Measurements from ENCODE around the gene MRC2.

MRC2 gene

GRCh38 chr17:62714016-62714777, 86.7 kb downstream of the MRC2 start:
- Histone ChIP-seq H3K27me3 (ENCODE audit: insufficient read depth, low read length) (no peaks in the 10 kb centered on the region), H3K27ac (ENCODE audit: low read length) (no peak overlapping the region)

GRCh38 chr17:62715882-62716390, 88.5 kb downstream of the MRC2 start:
- Histone ChIP-seq H3K27ac (ENCODE audit: low read length) (no peak overlapping the region), H3K27me3 (ENCODE audit: insufficient read depth, low read length) (no peaks in the 10 kb centered on the region), H3K4me1 (ENCODE audit: insufficient read depth, low read length) (peaks cover 6% of the 10 kb centered on the region), H3K36me3 (ENCODE audit: insufficient read depth, low read depth, low read length) (no peaks in the 10 kb centered on the region), H3K9me3 (ENCODE audit: insufficient read depth, low read depth, low read length) (no peaks in the 10 kb centered on the region), H3K4me3 (ENCODE audit: low read length) (no peak overlapping the region), H3K9ac (ENCODE audit: low read depth, low read length) (no peak overlapping the region)

More at GRCh38 chr17:62714016-62714777, 86.7 kb downstream of the MRC2 start:
- Histone ChIP-seq H3K4me3 (ENCODE audit: low read length) (no peak overlapping the region), H3K9ac (ENCODE audit: low read depth, low read length) (no peak overlapping the region), H3K9me3 (ENCODE audit: insufficient read depth, low read depth, low read length) (no peaks in the 10 kb centered on the region), H3K36me3 (ENCODE audit: insufficient read depth, low read depth, low read length) (no peaks in the 10 kb centered on the region), H3K4me1 (ENCODE audit: insufficient read depth, low read length) (no peaks in the 10 kb centered on the region)

DNA sequence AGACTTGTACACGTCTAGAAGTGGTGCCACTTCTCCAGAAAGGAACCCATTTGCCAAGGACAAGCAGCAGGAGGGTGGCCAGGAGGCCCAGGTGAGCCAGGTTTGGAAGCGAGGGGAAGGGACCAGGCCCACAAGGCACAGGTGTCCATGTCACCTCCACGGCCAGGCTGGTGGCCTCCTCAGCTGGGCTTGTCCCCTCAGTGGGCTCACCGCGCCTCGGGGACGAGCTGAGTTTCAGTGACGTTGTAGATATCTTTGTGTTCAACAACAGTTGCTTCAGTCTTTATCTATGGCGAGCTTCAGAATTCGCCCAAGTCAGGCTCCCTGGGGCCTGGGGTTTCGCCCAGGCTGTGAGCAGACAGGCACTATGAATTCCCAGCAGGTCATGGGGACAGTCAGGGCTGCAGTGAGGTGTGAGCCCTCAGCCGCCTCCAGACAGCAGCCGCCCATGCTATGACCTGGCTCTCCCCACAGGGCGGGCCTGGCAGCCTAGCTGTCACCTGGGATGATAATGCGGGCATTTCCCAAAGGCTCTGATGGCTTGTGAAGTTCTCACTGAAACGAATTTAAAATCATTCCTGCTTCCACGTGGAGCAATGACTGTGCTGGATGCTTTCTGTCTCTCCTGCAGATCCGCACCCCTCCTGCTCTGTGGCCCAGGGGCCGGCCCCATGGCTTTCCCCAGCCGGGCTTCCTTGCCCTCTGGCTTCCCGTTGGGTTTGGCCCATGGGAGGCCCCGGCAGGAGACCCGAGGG, 89.5 kb downstream of the MRC2 start:
- Histone ChIP-seq H3K4me1 (ENCODE audit: insufficient read depth, low read length) (peaks cover 6% of the 10 kb centered on the region), H3K9me3 (ENCODE audit: insufficient read depth, low read depth, low read length) (no peaks in the 10 kb centered on the region), H3K9ac (ENCODE audit: low read depth, low read length) (no peak overlapping the region), H3K27ac (ENCODE audit: low read length) (no peak overlapping the region), H3K36me3 (ENCODE audit: insufficient read depth, low read depth, low read length) (no peaks in the 10 kb centered on the region), H3K27me3 (ENCODE audit: insufficient read depth, low read length) (no peaks in the 10 kb centered on the region), H3K4me3 (ENCODE audit: low read length) (no peak overlapping the region)

DNA sequence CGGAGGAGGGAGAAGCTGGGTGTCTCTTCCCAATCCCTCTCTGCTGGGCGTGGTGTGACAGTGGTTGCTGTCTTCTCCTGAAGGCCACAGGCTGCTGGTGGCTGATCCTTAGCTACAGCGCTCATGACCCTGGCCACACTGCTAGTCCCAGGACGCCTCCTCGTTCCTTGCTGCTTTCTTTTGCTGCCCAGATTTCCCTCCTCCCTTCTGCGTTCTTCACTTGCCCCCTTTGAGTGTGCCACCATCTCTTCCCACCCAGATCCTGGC, 90.1 kb downstream of the MRC2 start:
- Histone ChIP-seq H3K36me3 (ENCODE audit: insufficient read depth, low read depth, low read length) (no peaks in the 10 kb centered on the region), H3K9me3 (ENCODE audit: insufficient read depth, low read depth, low read length) (no peaks in the 10 kb centered on the region), H3K9ac (ENCODE audit: low read depth, low read length) (no peak overlapping the region), H3K4me3 (ENCODE audit: low read length) (no peak overlapping the region), H3K27me3 (ENCODE audit: insufficient read depth, low read length) (no peaks in the 10 kb centered on the region), H3K27ac (ENCODE audit: low read length) (no peak overlapping the region), H3K4me1 (ENCODE audit: insufficient read depth, low read length) (peaks cover 6% of the 10 kb centered on the region)

GRCh38 chr17:62717889-62718288, 90.4 kb downstream of the MRC2 start:
- Histone ChIP-seq H3K4me3 (ENCODE audit: low read length) (no peak overlapping the region), H3K36me3 (ENCODE audit: insufficient read depth, low read depth, low read length) (no peaks in the 10 kb centered on the region), H3K9me3 (ENCODE audit: insufficient read depth, low read depth, low read length) (no peaks in the 10 kb centered on the region), H3K27ac (ENCODE audit: low read length) (no peak overlapping the region), H3K27me3 (ENCODE audit: insufficient read depth, low read length) (no peaks in the 10 kb centered on the region), H3K4me1 (ENCODE audit: insufficient read depth, low read length) (peaks cover 6% of the 10 kb centered on the region), H3K9ac (ENCODE audit: low read depth, low read length) (no peak overlapping the region)

DNA sequence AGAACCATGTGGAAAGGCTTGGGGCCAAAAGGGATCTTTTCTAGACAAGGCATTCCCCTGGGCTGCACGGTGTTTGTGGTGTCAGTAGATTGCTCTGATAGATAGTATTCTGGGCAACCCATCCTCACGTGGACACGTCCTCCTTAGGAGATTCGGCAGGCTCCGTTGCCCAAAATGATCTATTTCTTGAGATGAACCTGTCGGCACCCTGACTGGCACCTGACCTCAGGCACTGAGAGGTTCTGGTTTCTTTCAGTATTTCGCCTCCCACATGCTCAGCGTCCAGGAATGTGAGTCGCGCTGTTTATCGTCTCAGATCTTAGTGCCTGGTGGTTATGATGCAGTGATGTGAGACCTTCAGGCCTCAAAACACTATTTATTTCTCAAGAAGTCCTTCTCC, 91.0 kb downstream of the MRC2 start:
- peaks cover 6% of the 10 kb centered on the region for H3K4me1 ChIP-seq (ENCODE audit: insufficient read depth, low read length)
- H3K9ac ChIP-seq (ENCODE audit: low read depth, low read length): no peak overlapping the region
- no peaks in the 10 kb centered on the region for H3K27me3 ChIP-seq (ENCODE audit: insufficient read depth, low read length)
- H3K27ac ChIP-seq (ENCODE audit: low read length): no peak overlapping the region
- H3K9me3 ChIP-seq (ENCODE audit: insufficient read depth, low read depth, low read length): no peaks in the 10 kb centered on the region
- H3K4me3 ChIP-seq (ENCODE audit: low read length): no peak overlapping the region
- H3K36me3 ChIP-seq (ENCODE audit: insufficient read depth, low read depth, low read length): no peaks in the 10 kb centered on the region

- Histone ChIP-seq H3K27ac (ENCODE audit: low read length) (no peak overlapping the region), H3K36me3 (ENCODE audit: insufficient read depth, low read depth, low read length) (no peaks in the 10 kb centered on the region), H3K4me1 (ENCODE audit: insufficient read depth, low read length) (peaks cover 16% of the 10 kb centered on the region), H3K9me3 (ENCODE audit: insufficient read depth, low read depth, low read length) (no peaks in the 10 kb centered on the region), H3K9ac (ENCODE audit: low read depth, low read length) (no peak overlapping the region), H3K27me3 (ENCODE audit: insufficient read depth, low read length) (no peaks in the 10 kb centered on the region), H3K4me3 (ENCODE audit: low read length) (no peak overlapping the region)
Observed at GRCh38 chr17:62719586-62719985, 92.1 kb downstream of the MRC2 start.

DNA sequence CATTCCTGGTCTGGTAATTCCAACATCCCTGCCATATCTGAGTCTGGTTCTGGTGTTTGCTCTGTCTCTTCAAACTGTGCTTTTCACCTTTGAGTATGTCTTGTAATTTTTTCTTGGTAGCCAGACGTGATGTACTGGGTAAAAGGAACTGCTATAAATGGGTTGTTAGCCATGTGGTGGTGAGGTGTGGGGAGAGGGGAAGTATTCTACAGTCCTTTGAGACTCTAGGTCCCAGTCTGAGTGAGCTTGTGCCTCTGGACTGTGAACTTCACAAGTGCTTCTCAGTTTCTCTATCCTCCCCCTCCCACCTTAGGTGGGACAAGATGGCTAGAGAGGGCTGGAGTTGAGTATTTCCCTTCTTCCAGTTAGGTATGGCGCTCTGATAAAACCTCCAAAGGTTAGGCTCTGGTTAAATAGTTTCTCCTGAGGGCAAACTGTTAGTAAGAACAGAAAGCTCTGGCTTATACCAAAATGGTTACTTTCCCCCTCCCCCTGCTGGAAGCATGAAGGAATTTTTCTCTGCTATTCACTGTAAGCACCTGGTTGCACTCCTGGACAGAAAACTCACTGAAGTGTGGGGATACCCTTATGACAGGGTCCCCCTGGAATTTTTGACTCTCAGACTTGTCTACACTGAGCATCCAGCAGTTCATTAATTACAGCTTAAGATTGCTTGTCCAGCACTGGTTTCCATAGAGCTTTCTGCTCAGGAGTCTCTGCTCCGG, 92.8 kb downstream of the MRC2 start:
- H3K4me1 ChIP-seq (ENCODE audit: insufficient read depth, low read length): peaks cover 16% of the 10 kb centered on the region
- no peak overlapping the region for H3K27ac ChIP-seq (ENCODE audit: low read length)
- no peak overlapping the region for H3K4me3 ChIP-seq (ENCODE audit: low read length)
- H3K27me3 ChIP-seq (ENCODE audit: insufficient read depth, low read length): no peaks in the 10 kb centered on the region
- no peaks in the 10 kb centered on the region for H3K36me3 ChIP-seq (ENCODE audit: insufficient read depth, low read depth, low read length)
- H3K9ac ChIP-seq (ENCODE audit: low read depth, low read length): no peak overlapping the region
- no peaks in the 10 kb centered on the region for H3K9me3 ChIP-seq (ENCODE audit: insufficient read depth, low read depth, low read length)

DNA sequence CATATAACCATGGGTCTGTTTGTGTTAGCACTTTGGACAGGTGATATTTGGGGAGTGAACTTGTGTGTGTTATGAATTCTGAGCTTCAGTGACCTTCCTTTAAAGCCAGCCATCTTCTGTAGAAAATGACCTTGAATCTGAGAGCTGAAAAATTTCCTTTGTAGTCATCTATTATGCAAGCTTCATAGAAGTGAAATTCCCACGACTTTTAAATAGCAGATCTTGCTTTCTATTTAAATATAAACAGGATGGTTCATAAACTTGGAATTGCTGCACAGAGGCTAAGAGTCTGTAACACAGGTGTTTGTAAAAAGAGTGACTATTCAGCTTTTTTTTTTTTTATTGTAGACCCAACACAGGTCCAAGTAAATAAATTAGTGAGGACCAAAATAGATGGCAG, 95.2 kb downstream of the MRC2 start:
- no peaks in the 10 kb centered on the region for H3K36me3 ChIP-seq (ENCODE audit: insufficient read depth, low read depth, low read length)

DNA sequence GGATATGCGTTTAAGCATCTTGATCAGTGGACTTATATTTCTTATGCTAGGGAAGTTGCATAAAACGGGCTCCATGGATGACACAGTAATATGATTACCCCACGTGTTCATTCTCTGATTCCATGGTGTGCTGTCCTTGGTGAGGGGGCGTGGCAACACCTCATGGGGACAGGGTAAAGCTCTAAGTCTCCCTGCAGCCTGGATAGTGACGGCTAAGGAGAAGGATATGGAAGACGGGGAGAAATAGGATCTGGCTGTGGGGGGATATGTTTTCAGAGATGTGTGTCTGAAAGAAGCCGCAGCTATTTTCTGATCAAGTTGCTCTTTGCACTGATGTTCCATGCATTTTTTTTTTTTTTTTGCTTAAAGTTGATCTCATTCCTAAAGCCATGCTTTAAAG, 96.4 kb downstream of the MRC2 start:
- H3K9ac ChIP-seq (ENCODE audit: low read depth, low read length): no peak overlapping the region
- no peak overlapping the region for H3K4me3 ChIP-seq (ENCODE audit: low read length)
- H3K27ac ChIP-seq (ENCODE audit: low read length): no peak overlapping the region
- no peaks in the 10 kb centered on the region for H3K27me3 ChIP-seq (ENCODE audit: insufficient read depth, low read length)
- no peaks in the 10 kb centered on the region for H3K36me3 ChIP-seq (ENCODE audit: insufficient read depth, low read depth, low read length)
- peaks cover 6% of the 10 kb centered on the region for H3K9me3 ChIP-seq (ENCODE audit: insufficient read depth, low read depth, low read length)
- H3K4me1 ChIP-seq (ENCODE audit: insufficient read depth, low read length): peaks cover 16% of the 10 kb centered on the region

More for the DNA sequence above, 95.2 kb downstream of the MRC2 start:
- Histone ChIP-seq H3K9me3 (ENCODE audit: insufficient read depth, low read depth, low read length) (no peaks in the 10 kb centered on the region), H3K27ac (ENCODE audit: low read length) (no peak overlapping the region), H3K4me3 (ENCODE audit: low read length) (no peak overlapping the region), H3K9ac (ENCODE audit: low read depth, low read length) (no peak overlapping the region), H3K4me1 (ENCODE audit: insufficient read depth, low read length) (peaks cover 16% of the 10 kb centered on the region), H3K27me3 (ENCODE audit: insufficient read depth, low read length) (no peaks in the 10 kb centered on the region)

DNA sequence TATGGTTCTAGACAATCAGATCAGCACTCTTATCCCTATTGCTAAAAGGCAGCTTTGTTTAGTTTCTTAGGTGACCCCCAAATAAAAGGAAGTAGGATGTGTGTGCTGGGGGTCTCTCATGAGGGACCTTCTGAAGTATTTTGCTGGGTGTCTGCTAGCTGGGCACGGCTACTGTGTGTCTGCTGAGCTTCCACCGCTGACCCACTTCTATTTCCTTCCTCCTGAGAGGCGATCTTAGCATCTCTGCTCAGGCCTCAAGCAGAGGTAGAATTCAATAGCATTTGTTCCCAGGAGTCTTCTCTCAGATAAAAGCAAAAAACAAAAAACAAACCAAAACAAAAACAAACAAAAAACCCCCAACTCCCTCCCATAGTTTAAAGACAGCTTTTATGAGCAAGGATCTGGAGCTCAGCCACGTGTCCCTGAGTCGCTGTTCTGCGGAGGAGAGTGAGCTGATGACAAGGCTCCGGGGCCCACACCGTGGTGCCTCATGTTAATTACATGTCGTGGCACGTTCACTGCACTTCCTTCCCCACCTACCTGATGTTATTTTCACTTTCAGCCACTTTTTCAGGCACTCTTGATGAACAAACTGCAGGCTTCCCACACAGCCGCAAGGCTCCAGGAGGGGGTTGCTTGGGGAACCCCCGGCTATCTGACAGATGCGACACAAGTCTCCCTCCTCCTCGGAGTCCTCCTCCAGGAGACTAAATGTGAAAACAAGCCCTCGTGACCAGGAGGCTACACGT, 97.1 kb downstream of the MRC2 start:
- no peaks in the 10 kb centered on the region for H3K36me3 ChIP-seq (ENCODE audit: insufficient read depth, low read depth, low read length)
- no peak overlapping the region for H3K4me3 ChIP-seq (ENCODE audit: low read length)
- H3K27ac ChIP-seq (ENCODE audit: low read length): no peak overlapping the region
- peaks cover 16% of the 10 kb centered on the region for H3K4me1 ChIP-seq (ENCODE audit: insufficient read depth, low read length)
- no peaks in the 10 kb centered on the region for H3K27me3 ChIP-seq (ENCODE audit: insufficient read depth, low read length)
- H3K9me3 ChIP-seq (ENCODE audit: insufficient read depth, low read depth, low read length): peaks cover 6% of the 10 kb centered on the region
- no peak overlapping the region for H3K9ac ChIP-seq (ENCODE audit: low read depth, low read length)

Data from iPS-20b (cell line).